Endothelial cell of umbilical vein (primary cell): Measurements from ENCODE around the gene SWAP70.

ENCODE experiments used
- CTCF ChIP-seq, 2 donors: IDR thresholded peaks; 1 replicate in 1 of 2; 2 replicates in 1 of 2; pipeline ENCODE4 v1.5.1; 2011; ENCODE audit warnings: low read length in 2 of 2, mild to moderate bottlenecking in 2 of 2, moderate library complexity in 2 of 2, control low read depth in 1 of 2, inconsistent platforms in 1 of 2, low read depth in 1 of 2; ENCODE audit not compliant: insufficient read depth in 1 of 2; ENCODE audit errors: extremely low read depth in 1 of 2
- EZH2 ChIP-seq: IDR thresholded peaks from 2 replicates; pipeline ENCODE4 v1.6.1; 2012; ENCODE audit warnings: borderline replicate concordance, low read depth, mild to moderate bottlenecking, moderate library complexity, low read length, inconsistent platforms; ENCODE audit not compliant: severe bottlenecking
- GATA2 ChIP-seq: IDR thresholded peaks from 2 replicates; pipeline ENCODE4 v1.7.0; 2011; ENCODE audit warnings: low read depth, mild to moderate bottlenecking, moderate library complexity, mixed read lengths, low read length; ENCODE audit not compliant: insufficient read length, insufficient read depth
- MAX ChIP-seq: IDR thresholded peaks from 2 replicates; pipeline ENCODE4 v1.6.1; 2011; ENCODE audit not compliant: insufficient read depth, insufficient read length

DNA sequence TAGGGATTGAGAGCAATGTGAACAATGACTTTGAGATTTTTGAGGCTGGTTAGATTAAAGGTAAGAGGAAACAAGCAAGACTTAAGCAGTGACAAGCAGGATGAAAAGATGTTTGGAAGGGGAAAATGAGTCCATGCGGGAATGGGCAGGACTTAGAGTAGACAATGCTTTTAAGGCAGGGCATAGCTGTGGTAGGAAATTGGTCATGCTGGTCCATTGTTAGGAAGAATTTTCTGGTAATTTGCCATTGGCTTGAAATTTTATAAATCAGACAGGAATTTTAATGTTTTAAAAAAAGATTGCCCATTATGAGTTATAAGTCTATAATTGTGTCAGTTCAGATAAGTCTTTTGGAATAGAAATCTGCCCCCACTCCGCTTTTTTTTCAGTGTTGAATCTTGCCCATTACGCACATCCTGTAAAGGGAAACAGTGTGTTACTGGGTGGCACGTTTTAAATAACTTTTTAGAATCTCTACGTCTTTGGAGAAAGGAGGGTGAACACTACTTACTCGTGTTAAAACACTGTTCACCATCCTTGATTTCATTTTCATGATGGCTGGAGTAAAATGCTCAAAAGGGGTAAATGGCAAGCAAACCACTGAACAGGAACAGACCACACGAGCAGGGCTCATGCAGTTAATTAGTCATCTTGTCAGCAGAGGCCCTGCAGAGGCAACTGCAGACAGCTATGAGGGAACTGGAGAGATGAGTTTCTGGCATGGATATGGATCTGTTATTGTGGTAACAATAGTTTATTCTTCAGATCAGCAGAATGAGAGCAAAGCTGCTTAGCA, 25.0 kb downstream of the SWAP70 start:
- TF ChIP-seq CTCF (IDR thresholded peaks at IDR 0.05; ENCODE audit: extremely low read depth in 1 of 2, insufficient read depth in 1 of 2, low read depth in 1 of 2, low read length in 2 of 2) (no peak), MAX (no peak), GATA2 (no peak), EZH2 (no peak)
